Effector CD8-positive, alpha-beta T cell (primary cell): ENCODE data around the gene CD74.

Source experiments
- DNase-seq: peaks from one replicate; lab custom pipeline; 2025; lab: John Stamatoyannopoulos, UW

Gene CD74

DNA sequence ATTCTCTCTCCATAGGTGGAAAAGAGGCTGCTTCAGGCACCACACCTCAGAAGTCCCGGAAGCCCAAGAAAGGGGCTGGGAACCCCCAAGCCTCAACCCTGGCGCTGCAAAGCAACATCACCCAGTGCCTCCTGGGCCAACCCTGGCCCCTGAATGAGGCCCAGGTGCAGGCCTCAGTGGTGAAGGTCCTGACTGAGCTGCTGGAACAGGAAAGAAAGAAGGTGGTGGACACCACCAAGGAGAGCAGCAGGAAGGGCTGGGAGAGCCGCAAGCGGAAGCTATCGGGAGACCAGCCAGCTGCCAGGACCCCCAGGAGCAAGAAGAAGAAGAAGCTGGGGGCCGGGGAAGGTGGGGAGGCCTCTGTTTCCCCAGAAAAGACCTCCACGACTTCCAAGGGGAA is 16.4 kb downstream of the CD74 start:
- no peak for DNase-seq

DNA sequence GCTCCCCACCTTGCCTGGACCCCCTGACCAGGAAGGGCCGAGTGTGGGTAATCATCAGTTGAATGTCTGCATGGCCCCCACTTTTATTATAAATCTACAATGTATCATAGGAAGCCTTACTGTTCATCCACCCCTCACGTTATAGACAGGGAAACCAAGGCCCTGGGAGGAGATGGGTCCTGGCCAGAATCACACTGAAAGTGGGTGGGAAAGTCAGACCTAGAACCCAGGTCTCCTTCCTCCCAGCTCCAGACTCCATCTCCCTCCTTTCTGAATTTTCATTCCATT is 17.1 kb downstream of the CD74 start:
- no peak for DNase-seq

DNA sequence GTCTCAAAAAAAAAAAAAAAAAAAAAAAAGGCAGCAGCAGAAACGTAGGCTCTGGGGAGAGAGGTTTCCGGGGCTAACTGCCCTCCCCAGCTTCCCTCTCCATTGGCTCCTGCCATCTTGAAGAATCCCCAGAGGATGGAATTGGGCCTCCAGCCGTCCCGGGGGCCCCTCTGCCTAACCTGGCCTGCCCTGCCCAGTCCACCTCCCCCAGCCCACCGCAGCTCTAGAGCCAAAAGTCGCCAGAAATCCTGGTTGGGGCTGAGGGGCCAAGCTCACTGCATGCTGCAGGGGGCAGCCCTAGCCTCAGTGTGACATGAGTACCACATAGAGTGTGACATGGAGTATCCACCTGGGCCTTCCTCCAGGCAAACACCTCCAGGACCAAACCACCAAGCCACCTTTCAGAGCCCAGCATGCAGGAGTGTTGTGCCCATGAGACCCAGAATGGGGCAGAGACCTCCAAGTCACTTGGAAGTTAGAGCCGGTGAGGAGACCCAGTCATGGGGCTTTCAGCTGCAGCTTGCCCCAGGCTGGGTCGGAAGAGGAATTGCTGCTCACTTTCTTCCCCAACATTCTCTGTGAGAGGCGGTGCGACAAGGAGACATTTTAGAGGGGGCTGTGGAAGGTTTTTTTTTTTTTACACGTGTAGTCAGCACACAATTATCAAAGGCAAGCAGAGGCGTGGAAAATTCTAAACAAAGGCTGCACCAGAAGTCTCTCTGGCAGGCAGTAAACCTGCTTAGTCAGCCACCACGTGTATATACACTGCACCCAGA is 17.6 kb downstream of the CD74 start:
- DNase-seq: no peak

DNA sequence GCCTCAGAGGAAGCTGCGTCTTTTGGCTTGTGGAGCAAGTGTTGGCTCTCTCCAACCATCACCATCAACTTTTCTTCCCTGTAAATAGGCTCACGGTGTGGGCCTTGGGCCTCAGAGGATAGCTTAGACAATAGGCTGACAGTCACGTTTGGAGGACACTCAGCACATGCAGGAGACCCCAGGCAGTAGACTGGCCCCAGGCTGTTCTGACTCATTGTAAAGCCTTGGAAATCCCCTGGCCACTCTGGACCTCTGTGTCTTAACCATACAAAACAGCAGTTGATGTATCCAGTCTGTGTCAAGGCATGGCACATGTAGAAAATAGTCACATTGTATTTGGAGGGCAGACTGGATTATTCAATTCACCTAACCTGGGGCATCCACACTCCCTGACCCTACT is 18.6 kb downstream of the CD74 start:
- no peak for DNase-seq

DNA sequence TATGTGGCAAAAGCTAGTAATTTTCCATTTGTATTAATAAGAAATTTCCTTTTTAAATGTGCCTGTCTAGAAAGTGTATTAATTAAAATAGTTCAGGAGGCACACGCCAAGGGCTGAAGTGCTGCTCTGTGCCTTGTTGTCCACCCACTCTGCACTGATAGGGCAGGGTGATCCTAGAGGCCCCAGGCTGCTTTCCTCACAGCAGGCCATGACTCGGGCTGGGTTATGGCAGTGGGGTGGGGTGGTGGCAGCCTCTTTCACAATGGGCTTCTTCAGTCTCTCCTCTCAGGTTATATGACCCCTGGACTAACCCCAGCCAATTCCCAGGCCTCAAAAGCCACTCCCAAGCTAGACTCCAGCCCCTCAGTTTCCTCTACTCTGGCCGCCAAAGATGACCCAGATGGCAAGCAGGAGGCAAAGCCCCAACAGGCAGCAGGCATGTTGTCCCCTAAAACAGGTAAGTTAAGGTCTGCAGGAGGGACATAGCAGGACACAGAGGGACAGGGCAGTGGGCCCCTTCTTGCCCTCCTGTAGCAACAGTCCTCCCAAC is 19.5 kb downstream of the CD74 start:
- no peak for DNase-seq

DNA sequence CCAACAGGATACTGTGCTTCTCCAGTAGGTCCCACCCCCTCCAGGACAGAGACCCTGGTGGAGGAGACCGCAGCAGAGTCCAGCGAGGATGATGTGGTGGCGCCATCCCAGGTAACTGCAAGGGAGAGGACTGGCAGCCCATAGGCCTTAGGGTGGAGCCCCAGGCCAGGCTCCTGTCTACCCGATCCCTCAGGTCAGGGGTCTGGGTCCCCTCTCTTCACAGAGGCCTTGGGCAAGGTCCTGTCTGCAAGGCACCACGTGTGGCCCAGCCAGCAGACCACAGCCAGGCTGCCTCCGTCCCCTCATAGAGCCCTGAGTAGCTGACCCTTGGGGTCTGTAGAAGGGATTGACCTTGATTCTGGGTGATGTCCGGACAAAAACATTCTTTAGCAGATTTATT is 20.0 kb downstream of the CD74 start:
- DNase-seq: no peak

DNA sequence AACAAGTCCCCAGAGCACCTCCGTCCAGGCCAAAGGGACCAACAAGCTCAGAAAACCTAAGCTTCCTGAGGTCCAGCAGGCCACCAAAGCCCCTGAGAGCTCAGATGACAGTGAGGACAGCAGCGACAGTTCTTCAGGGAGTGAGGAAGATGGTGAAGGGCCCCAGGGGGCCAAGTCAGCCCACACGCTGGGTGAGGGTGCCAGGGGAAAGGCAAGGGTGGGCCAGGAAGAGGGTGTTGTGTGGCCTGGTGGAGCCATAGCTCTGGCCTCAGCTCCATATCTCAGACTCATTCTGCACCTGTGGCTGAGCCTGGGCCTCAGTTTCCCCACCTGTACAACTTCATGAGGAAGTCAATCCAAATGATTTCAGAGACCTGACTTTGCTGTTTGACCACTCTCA is 20.7 kb downstream of the CD74 start:
- DNase-seq: no peak

DNA sequence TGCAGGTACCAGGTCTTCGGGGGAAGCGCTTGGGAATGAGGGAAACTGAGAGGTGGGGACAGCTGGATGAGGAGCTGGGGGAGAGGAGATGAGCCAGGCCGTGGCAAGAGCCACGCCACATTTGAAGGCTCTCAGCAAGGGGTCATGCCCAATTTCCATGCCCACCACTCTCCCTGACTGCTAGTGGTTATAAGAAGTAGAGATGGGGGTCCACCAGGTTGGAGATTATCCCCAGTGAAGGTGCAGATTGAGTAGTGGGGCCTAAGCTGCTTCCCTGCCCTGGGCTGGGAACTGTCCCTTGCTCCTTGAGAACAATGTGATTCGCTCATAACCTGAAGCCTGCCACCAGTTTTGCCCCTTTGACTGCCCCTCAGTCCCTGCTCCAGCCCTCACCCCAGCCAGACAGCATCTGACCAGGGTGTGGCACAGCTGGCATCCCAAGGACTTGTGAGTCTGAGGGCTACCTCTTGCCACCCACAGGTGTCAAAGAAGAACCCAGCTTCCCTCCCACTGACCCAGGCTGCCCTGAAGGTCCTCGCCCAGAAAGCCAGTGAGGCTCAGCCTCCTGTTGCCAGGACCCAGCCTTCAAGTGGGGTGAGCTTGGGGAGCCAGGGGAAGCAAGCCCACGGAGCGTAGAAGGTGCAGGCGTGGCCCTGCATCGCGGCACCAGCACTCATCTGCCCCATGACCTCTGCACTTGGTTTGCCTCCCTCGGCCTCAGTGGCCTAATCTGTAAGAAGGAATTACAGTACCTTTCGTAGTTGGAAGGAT is 21.5 kb downstream of the CD74 start:
- no peak for DNase-seq

DNA sequence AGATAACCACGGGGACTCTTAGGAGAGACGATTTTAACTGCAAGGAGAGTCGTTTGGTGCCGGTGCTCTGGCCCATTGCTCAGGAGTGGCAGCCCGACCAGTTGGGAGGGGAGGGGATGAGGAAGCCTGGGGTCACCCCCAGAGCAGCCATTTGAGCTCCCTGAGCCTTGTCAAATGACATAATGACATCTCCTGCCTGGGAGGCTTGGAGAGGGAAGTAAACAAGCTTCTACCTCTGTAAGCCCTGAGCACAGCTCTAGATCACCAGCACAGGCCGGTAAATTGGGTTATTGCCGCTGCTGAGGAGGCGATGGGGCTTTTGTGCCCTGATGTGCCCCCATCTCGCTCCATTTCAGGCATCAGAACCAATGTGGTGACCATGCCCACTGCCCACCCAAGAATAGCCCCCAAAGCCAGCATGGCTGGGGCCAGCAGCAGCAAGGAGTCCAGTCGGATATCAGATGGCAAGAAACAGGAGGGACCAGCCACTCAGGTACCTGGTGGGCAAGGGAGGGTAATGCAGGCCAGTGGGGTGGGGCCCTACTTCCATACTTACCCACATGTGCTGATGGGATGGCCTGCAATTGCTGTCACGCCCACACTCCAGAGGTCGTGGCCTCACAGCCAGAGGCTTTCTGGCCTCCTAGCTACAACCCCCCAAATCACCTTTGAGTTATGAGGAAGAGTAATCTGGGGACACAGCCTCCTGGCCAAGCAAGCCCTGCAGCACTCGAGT is 23.0 kb downstream of the CD74 start:
- DNase-seq: no peak

DNA sequence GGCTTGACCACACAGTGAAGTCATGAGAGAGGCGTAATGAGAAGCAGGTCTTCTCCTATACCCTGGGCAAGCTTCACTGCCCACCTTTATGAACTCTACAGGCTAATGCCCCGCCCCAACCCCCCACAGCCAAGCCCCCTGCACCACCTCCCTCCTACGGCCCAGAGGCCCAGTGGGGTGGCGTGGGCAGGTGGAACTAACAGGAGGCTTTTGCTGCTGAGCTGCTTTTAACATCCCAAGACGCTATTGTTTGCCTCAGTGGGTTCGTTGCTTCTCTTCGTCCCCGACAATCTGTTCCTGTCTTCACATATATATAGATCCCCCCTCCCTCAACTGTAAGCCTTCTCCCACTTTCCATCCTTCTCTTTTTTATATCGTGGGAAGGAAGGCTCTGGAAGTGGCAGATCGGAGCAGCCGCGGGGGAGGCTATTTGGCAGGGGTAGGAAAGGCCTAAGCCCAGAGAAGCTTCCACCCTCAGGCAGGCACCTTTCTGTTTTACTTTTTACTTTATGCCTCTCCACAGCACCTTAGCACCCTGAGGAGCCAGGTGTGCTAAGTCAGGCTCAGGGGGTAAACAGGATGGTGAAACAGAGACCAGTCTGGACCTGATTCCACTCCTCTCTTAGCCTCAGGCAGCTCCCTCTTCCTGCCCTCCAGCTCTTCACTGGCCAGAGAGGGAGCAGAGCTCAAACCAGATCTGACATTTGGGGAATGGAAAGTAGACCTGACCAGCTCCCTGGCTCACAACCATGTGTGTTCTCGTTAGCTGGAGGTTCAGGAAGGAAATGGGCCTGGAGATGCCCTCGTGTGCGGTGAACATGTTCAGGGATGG is 26.5 kb downstream of the CD74 start:
- DNase-seq: no peak

DNA sequence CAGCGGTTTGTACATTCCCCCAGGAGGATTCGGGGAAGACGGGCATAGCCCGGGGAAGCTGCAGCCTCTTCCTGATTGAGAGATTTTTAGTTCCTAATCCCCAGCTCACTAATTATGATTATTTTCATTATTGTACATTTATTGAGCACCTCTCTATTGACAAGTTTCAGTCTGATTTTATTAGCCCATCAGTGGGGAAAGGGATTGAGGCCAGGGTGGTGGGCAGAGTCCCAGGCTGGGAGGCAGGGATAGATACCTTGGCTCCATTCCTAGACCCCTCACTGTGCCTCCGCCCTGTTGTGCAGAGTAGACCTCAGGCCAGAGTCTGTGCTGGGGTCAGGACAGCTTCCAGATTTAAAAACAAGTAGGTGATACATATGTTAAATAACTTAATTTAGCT is 28.0 kb downstream of the CD74 start:
- DNase-seq: no peak

DNA sequence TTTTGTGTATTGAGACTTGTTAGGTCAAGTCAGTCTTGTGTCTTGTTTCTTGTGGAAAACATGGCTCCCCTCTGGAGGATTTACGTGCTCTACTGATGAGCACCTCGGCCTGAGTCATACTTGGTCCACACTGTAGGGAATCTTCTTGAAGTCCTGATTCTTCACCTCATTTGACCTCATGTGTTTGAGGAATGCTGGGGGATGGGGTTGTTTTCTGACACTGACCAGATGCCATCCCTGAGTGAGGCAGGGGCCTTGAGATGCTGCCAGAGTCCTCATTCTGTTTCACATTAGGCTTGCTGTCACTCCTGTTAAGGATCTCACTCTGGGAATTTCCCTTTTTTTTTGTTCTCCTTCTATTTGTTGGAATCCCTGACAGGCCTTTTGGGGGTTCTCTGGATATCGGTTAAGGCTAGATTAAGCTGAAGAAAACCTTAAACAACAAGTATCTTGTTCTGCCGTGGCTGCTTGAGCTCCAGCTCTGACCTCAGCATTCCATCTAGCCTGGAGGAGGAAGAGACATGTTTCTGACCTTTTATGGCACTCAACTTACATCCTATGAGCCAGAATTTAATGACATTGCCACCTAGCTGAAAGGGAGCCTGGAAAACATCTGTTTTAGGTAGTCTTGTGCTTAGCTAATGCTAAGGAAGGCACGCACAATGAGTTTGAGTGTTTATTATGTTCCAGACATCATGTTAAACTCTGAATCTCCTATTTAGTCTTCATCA is 34.6 kb downstream of the CD74 start:
- DNase-seq: no peak

DNA sequence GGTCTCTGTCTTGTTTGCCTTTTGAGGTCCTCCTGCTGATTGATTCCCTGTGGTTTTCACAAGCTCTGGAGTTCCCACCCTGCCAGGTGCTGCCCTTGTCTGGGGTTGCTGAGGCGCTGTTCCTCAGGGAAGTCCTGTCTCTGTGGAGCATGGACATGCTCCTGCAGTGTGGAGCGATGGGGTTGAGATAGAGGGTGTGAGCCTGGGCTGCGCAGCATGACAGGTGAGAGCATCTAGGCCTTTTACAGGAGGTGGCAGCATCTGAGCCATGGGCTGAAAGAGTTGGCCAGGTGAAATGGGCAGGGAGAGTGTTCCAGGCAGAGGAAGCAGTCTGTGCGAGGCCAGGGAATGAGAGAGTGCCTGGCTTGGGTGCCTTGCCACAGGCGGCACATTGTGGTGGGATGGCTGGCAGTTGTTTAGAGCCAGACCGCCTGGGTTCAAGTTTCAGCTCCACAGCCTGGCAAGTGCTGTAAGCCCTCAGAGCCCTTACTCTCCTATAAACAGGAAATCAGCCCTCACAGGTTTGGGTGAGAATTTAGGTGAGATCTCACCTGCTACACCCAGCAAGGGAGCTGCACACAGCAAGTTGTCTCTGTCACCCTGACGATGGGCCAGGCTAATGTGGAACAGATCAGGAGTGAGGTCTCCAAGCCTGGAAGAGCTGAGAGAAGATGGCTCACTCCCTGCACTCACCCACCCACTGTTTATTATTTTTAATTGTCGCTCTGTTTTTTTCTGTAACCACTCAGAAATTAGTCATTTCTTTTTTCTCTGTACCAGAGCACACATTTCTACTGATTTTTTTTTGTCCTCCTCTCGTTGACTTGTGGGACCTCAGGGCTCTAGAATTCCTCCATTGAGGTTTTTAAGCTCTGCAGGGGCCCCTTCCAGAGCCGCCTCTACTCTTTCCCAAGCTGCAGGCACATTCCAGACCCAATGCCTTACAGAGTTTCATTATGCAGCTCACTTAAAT is 35.6 kb downstream of the CD74 start:
- no peak for DNase-seq

DNA sequence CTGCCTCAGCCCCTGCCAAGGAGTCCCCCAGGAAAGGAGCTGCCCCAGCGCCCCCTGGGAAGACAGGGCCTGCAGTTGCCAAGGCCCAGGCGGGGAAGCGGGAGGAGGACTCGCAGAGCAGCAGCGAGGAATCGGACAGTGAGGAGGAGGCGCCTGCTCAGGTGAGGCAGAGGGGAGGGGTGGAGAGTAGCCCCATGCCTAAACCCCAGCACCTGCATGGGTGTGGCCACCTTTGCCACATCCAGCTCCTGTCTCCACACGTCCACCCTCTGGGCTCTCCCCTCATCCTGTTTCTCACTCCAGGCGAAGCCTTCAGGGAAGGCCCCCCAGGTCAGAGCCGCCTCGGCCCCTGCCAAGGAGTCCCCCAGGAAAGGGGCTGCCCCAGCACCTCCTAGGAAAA is 38.1 kb downstream of the CD74 start:
- no peak for DNase-seq

DNA sequence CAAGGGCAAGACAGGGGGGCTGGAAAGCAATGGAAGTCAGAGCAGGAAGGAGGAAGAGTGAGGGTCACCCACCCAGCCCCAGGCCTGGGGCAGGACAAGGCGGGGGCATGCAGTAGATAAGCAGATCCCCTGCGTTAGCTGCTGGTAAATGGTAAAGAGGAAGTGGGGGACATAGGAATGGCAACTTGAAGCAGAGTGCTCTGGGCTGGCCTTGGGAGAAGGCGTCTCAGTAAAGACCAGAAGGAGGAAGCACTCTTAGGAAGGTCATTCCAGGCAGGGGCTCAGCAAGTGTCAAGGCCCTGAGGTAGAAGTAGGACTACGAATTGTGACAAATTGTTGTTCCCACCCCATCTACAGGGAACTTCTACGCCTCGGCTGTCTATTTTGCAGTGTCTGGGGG is 40.1 kb downstream of the CD74 start:
- DNase-seq: no peak

DNA sequence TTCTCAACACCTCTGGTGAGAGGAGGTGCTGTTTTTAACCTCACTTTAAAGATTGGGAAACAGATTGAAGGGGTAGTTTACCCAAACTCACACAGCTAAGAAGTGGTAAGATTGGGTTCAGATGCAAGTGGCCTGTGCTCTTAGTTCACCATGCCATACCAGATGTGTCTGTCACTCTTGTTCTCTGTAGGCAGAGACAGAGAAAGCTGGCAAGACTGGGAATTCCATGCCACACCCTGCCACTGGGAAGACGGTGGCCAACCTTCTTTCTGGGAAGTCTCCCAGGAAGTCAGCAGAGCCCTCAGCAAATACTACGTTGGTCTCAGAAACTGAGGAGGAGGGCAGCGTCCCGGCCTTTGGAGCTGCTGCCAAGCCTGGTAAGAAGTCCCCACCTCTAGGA is 44.2 kb downstream of the CD74 start:
- DNase-seq: no peak

DNA sequence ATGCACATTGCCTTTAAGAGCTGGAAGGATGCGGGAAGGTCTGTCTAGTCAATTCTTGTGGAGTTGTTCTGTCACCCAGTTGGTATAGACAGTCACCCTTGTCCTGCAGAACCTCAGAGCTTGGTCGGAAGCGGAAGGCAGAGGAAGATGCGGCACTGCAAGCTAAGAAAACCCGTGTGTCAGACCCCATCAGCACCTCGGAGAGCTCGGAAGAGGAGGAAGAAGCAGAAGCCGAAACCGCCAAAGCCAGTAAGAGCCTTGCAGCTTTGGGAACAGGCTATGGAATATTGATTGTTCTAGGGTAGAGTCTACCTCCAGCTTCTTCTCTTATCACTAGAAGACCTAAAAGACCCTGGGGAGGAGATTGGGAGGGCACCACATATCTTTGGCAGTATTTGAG is 48.7 kb downstream of the CD74 start:
- no peak for DNase-seq

DNA sequence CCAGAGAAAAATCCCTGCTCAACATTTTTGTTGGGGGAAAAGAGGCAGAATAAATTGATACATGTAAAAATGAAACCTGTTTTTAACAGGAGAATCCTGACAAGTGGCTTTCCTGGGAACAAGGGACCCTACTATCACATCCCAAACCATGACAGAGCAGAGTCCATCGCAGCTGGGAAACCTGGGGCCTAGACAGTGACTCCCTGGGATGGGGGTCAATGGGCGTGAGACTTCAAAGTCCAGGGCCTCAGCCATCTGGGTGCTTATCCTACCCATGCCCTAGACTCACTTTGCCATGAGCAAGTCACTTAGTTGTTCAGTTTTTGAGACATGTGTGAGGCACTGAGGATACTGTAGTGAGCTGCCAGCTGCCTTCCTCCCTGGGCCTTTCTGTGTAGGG is 49.5 kb downstream of the CD74 start:
- no peak for DNase-seq

DNA sequence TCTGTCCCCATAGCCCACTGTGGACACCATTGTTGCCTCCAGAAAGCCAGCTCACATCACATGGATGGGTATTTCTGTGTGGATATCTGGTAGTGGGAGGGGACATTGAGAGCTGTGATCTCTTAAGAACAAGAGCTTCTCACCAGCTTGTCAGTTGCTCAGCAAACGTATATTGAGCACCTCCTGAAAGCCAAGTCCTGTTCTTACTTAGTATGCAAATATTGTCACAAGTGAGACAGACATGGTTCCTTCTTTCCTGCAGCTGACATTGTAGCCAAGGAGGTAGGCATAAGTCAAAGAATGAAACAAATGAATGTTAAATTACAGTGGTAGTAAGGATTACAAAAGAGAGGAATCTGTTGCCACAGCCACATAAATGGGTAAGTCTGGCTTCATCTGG is 51.4 kb downstream of the CD74 start:
- no peak for DNase-seq
